Medulla oblongata (tissue), 1 donor: ENCODE measurements around the gene ALDH1A2.
"Not testable (repeated sequence)": the region's sequence is repeated elsewhere in the genome, so short reads cannot be mapped to it uniquely, and the experiment has no call there.

Experiments
- DNase-seq: peaks from one replicate; pipeline ENCODE4 v3.0.0-alpha.2; 2015; ENCODE audit errors: extremely low spot score

Gene ALDH1A2

DNA sequence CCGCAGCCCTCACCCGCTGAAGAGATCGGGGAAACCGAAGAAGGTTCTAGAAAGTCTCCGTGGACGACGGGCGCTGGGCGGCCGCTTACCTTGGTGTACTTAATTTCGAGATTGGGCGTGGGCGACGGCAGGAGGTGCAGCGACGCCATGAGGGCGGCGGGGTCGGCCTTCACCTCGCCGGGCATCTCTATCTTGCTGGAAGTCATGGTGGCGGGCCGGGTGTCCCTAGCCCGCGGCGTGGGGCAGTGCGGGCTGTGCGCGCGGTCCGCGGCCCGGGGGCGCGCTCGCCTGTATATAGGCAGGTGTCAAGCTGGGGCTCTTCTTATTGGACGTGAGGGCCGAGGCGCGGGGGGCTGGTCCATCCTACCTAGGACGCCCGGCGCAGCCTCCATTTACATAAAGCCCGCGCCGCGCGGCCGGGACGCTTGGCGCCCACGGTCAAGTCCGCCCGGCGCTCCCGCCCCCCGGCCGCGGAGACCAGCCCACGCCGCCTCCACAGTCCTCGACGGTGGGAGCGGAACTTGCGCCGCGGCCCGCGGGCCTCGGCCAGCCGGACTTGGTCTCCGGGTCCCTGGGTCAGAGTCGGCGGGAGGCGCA is at the start of gene ALDH1A2:
TSS of gene ALDH1A2 (minus strand) at position 267 of the 597 bp plus-strand sequence. CDS start at position 206, 61 bp downstream.
- DNase-seq, result no peak

DNA sequence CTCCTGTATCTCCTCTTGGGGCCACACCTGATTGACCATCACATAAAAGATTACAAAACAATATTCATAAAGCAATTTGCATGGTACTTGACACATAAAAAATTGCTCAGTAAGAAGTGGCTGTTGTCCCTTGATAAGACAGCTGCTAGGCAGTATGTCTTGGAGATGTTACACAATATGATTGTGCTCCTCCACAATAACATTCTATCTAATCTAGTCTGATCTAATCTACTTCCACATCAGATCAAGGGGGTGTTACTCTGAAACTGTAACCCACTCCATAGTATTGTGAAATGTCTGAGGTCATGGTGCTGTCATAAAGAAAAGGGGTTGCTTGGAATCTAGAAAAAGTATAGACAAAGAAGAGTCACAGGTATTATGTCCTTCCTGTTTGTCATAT is 49.3 kb upstream of the ALDH1A2 start:
- DNase-seq, result no peak

DNA sequence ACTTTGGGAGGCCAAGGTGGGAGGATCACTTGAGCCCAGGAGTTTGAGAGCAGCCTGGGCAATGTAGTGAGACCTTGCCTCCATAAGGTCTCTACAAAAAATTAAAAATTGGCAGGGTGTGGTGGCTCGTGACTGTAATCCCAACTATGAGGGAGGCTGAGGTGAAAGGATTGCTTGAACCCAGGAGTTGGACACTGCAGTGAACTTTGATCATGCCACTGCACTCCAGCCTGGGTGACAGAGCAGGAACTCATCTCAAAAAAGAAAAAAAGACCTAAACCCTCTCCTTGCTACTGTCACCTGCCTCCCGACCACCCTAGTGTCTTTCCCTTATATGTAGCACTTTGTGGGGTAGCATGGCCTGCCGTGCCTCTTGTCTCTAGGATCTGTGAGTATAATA is 48.9 kb upstream of the ALDH1A2 start:
- no peak for DNase-seq

DNA sequence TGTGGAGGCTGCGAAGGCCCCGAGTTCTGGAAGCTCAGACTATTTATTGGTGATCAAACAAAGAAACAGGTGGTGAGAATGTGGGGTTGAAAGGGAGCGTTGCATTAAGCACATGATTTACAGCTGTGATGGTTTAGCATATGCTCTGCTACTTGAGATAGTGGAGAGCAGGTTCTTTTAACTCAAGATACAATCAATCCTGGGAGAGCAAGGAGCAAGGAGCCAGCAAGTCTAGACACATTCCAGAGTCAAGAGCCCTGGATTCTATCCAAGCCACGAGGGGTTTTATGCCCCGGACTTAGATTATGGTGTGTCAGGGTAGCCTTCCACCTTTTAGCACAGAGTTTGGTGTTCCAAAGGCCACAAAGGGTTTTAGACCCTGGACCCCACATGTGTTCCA is 47.8 kb upstream of the ALDH1A2 start:
- DNase-seq, result not testable (repeated sequence)

DNA sequence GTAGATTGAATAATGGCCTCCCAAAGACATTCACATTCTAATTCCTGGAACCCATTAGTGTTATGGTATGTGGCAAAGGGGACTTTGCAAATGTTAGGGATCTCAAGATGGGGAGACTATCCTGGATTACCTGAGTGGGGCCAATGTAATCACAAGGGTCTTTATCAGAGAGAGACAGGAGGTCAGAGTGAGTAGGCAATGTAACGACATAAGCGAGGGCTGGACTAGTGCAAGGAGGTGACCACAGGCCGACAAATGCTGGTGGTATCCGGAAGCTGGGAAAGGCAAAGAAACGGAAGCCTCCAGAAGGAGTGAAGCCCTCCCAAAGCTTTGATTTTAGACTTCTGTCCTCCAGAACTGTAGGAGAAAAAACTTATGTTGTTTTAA is 46.2 kb upstream of the ALDH1A2 start:
- DNase-seq, result no peak

DNA sequence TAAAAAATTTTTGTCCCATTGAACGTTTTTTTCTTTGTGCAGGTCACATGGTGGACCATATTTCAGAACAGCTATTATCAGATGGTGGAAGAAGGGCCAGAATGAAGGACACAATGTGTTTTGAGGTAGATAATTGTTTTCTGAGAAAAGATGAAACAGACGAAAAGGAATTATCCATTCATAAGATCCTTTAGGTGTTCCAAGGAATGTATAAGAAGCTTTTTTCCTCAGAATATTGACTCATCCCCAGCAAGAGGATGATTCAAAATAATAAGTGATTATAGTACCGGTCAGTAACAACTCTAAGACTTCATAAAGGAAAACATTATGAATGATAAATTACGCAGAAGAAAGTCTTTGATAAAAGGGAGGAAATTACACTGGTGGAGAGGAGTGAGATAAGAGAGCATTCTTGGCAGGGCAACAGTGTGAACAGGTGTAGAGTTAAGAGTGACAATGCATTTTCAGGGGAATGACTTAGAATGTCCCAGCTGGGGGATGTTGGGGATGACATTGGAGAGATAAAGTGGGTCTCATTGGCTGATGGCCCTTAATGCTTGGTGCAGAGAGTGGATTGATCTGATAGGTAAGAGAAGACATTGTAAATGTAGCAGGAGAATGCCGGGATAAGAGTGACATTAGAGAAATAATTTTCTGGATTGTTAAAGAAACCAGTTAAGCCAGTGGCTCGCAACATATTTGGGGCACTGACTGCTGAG is 45.6 kb upstream of the ALDH1A2 start:
- DNase-seq, result no peak

DNA sequence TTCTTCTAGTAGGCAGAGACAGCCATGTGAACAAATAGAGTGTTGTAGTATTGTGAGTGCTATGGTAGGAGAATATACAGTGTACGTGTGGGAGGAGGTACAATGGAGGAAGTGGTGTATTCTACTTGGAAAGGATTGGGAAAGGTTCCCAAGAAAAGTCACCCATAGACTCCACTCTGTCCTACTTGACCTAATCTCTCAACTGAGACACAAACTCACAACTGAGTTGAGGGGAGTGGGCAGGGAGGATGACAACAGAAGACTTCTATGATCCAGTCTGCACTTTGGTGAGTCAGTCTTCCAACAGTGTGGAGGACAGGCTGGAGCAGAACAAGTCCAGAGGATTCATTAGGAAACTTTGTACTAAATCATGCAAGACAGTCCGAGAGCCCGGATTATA is 43.9 kb upstream of the ALDH1A2 start:
- DNase-seq, result no peak

DNA sequence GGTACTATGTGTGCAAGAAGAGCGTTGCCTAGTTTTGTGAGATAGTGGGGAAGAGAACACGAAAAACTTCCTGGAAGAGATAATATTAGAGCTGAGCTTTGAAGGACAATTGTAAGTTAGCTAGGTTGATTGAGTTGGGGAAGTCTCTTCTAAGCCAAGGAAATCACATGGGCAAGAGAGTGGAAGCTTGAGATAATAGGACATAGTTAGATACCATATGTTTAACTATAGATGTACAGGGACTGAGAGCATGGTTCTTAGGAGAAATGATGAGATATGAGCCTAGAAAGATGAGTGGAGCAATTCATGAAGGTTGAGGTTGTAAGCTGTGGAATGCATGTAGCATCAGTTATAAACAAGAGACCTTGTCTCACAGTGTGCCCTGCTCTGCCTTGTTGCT is 42.6 kb upstream of the ALDH1A2 start:
- DNase-seq, result no peak

DNA sequence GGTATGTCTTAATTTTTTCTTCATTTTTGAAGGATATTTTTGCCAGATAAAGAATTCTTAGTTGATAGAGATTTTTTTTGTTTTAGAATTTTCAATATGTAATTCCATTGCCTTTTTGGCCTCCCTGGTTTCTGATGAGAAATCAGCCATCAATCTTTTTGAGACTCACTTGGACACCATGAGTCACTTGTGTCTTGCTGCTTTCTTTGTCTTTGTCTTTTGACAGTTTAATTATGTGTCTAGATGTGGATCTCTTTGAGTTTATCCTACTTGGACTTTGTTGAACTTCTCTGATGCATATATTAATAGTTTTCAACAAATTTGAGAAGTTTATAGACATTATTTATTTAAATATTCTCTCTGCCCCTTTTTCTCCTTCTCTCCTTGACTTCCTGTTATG is 38.0 kb upstream of the ALDH1A2 start:
- no peak for DNase-seq

DNA sequence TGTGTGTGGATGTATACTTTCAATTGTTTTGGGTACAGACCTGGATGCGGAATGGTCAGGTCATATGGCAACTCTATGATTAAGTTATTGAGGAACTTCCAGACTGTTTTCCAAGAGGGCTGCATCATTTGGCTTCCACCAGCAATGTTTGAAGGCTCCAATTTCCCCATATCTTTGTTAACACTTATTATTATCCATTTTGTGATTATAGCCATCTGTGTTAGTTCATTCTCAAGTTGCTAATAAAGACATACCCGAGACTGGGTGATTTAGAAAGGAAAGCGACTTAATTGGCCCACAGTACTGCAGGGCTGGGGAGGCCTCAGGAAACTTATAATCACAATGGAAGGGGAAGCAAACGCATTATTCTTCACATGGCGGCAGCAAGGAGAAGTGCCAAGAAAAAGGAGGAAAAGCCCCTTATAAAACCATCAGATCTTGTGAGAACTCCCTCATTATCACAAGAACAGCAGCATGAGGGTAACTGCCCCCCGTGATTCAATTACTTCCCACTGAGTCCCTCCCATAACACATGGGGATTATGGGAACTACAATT is 31.1 kb upstream of the ALDH1A2 start:
- no peak for DNase-seq

DNA sequence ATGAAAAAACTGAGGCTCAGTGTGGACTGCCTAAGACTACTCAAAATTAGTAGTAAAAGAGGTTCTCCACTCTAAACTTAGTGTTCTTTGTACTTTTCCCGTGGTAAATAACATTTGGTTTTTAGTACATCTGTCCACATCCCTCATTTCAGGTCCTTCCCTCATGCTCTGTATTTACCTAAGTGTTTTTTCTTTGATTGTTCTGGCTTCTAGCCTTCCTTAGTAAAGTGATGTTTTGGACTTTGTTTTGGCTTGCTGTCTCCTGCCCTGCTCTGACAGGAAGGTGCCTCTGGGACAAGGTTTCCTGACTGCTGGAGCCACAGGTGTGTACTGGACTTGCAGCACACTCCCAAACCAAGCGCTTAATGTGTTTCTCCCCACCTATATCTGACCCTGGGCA is 29.9 kb upstream of the ALDH1A2 start:
- DNase-seq, result no peak

DNA sequence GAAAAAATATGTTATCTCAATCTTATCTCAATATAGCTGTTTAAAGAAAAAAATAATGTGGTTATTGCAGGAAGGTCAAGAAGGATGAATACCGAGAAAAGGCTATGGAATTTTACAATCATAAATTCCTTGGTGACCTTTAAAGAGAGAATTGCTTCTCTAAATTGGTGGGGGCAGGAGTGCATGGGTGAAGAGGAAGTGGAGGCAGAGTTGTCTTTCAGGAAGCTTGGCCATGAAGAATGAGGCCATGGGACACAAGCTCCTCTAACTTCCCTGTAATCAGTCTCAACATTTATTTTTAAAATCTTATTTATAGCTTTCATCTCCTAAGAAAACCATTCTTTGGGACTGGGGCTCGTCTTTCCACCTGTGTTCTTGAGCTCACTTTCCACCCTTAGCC is 22.4 kb upstream of the ALDH1A2 start:
- no peak for DNase-seq

DNA sequence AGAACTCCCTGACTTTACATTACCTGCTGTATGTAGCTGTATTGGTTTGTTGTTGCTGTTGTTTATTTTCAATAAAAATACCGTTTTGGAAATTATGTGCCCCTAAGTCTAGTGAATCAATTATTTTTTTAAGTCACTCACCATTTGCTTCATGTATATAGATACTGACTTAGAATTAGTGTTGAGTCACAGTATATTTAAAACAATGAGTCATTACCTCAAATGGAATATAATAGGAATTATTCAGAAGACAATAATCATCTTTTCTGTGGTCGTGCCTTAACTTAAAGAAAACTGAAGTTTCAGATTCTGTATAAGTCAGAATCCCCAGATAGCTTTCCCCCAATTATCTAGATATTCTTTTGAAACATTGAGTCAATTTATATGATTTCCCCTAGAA is 21.0 kb upstream of the ALDH1A2 start:
- DNase-seq, result no peak

DNA sequence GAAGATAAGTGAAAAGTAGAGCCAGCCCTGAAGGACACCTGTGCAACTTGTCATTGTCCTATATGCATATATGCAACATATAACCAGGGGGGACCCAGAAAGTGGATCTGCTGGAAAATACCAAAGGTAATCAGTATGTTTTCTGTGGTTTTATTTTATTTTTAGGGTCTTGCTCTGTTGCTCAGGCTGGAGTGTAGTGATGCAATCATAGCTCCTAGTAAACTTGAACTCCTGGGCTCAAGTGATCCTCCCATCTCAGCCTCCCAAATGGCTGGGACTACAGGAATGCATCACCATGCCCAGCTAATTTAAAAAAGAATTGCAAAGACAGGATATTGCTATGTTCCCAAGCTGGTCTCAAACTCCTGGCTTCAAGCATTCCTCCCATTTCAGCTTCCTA is 18.0 kb upstream of the ALDH1A2 start:
- DNase-seq, result no peak

DNA sequence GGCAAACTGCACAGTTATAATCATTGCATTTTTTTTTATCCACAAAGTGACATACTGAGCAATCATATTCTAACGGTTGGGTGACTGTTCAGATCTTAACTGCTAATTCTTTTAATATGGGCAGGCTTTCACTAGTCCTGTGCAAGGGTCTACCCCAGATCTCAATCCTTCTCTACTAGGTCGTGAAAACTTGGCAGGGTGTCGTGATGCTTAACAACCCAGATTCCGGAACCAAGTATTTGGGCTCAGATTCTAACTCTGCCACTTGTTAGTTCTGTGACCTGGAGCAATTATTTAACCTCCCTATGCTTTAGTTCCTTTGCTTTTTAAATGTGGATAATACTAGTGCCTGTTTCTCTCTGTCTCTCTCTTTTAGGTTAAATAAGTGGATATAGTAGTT is 16.4 kb upstream of the ALDH1A2 start:
- DNase-seq, result no peak

DNA sequence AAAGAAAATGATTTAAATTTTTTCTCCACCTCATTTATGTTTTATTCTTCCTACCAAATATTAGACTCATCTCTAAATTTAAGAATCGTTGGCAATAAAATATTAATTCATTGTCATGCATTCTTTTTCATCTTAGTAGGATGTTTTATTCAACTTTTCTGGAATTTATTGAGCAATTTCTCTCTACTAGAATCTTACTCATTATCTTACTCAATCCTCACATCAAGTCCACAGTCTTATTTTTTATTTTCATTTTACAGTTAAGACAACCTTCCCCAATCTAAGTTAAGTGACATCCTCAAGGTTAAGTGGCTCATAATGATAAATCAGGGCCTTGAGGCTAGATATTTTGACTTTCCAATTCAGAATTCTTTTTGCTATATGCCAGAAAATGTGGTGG is 15.9 kb upstream of the ALDH1A2 start:
- DNase-seq, result no peak

DNA sequence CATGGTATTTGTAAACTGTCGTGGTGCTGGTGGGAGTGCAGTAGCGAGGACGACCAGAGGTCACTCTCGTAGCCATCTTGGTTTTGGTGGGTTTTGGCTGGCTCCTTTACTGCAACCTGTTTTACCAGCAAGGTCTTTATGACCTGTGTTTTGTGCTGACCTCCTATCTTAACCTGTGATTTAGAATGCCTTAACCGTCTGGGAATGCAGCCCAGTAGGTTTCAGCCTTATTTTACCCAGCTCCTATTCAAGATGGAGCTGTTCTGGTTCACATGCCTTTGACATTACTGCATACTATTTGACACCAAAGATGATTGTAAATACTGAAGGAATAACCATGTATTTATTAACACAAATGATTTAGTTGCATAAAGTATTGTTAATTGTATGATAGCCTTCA is 15.4 kb upstream of the ALDH1A2 start:
- not testable (repeated sequence) for DNase-seq

DNA sequence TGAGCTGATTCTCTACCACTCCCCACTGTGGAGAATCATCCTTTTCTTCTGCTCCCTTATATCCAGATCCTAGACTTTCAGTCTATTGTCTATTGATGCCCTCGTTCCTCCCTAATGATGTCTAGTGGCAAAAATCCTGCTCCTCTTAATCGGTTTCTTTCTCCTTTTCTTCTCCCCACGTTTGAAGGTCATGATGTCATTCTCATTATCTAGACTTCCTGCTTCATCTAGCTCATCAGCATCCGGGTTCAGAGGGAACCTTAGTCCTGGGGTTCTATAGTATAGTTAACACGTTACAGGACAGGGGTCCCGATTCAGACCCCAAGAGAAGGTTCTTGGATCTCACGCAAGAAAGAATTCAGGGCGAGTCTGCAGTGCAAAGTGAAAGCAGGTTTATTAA is 14.9 kb upstream of the ALDH1A2 start:
- DNase-seq, result no peak

DNA sequence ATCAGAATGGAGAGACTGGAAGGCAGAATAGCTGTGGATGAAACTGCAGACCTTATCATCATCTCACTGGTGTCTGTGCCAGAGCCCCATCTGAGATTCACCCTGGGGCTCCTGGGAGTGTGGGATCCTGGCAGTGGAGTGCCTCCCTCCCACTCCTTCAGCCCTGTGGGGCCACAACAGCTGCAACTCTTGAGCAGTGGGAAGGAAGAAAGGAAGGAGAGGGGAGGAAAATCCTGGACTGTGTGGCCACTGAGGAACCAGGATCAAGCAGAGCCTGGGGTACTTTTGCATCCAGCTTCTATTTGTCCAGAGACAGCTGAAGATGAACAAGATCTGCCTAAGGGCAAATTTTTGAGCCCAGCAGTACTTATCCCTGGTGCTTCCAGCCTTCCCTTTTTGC is 13.1 kb upstream of the ALDH1A2 start:
- no peak for DNase-seq

DNA sequence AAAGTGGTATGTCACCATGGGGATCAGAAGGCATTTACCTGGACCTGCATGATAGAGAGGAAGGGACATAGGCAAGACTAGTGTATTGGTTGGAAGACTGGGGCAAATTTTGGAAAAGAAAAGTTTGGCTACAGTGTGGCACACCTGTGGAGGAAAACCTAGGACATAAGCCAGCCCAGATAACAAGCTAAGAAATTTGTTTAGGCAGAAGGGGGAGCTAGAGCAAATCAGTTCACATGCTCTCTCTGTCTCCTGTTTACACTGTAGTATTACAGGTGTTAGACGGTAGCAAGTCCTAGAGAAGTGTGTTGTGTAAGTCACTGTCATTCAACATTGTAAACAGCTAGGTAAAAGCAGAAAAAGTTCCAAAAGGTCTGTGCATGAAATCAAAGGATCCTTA is 11.9 kb upstream of the ALDH1A2 start:
- DNase-seq, result no peak

DNA sequence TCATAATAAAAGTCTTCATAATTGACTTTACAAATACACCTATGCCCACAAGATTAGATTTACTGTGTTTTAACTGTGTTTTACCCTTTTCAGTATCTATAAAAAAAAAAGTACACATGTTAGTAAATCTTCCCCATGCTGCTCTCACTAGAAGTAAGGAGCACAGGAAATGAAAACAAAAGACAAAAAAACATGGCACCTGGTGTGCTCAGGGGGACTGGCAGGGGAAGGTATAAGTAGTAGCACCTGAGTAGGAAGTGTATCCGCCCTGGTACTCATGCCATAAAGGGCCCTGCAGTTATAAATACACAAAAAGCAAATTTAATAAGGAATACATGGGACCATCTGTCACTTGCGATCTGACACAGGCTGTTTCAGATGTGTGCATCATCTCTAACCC is 8.9 kb upstream of the ALDH1A2 start:
- no peak for DNase-seq

DNA sequence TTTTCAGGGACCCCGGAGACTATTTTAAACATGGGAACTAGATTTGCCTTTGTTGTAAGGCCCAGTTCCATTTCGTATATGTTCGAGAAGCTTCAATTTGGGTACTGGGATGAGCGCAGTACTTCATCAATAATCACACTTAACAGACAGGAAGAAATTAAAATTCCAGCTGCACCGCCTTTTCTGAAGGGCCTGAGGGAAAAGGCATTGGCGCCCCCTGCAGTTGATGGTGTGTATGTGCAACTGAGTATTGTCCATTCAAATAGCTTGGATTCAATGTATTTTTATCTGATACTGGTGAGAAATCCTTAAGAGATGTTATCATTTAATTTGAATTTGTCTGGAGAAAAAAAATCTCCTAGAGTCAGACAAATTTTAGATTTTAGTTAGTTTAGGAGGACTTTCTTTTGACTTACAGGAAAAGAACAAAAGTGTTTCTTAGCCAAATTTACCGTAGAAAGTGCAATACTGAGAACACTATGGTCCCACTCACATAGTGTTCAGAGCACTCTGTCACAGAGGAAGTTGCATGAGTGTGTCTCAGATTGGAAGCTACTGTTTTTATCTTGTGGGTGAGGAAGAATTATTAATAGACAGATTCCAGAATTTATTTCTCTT is 5.4 kb upstream of the ALDH1A2 start:
- DNase-seq, result peak; percentile 82

DNA sequence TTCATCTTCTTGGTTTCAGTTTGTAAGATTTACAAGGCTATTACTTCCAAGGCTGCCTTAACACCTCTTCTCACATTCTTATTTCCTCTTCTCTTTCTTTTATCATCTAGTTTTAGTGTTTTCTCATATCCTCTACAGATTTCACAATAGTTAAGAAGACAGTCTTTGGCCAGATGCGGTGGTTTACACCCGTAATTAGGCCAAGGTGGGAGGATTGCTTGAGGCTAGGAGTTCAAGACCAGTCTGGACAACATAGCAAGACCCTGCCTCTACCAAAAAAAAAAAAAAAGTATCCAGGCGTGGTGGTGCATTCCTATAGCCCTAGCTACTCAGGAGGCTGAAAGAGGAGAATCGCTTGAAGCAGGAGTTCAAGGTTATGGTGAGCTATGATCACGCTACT is 3.5 kb upstream of the ALDH1A2 start:
- DNase-seq, result no peak
